ENCODE results near the gene HOXB5.

The HOXB5 gene

GRCh38 chr17:48639982-48640857 lies 46.6 kb upstream of the HOXB5 start:
- no peak for TF ChIP-seq CTCF (conservative IDR thresholded peaks at IDR 0.05; ENCODE audit: control insufficient read depth, insufficient read depth, low read depth, low read length)

GRCh38 chr17:48639136-48639535 lies 45.6 kb upstream of the HOXB5 start:
- DNase-seq (ENCODE audit: low read depth): no peak
- no peak for TF ChIP-seq CTCF (conservative IDR thresholded peaks at IDR 0.05; ENCODE audit: control insufficient read depth, insufficient read depth, low read depth, low read length)
- H3K4me3 ChIP-seq (ENCODE audit: control insufficient read depth, low read depth, low read length): no peak overlapping the region

More at GRCh38 chr17:48639982-48640857, 46.6 kb upstream of the HOXB5 start:
- no peak overlapping the region for H3K4me3 ChIP-seq (ENCODE audit: control insufficient read depth, low read depth, low read length)
- DNase-seq (ENCODE audit: low read depth): no peak

GRCh38 chr17:48637323-48638260 lies 44.0 kb upstream of the HOXB5 start:
- no peak for TF ChIP-seq CTCF (conservative IDR thresholded peaks at IDR 0.05; ENCODE audit: control insufficient read depth, insufficient read depth, low read depth, low read length)
- peak; percentile 94 for DNase-seq (ENCODE audit: low read depth)
- no peak overlapping the region for H3K4me3 ChIP-seq (ENCODE audit: control insufficient read depth, low read depth, low read length)

- peak; percentile 43 for TF ChIP-seq CTCF (conservative IDR thresholded peaks at IDR 0.05; ENCODE audit: control insufficient read depth, insufficient read depth, low read depth, low read length)
- peak; percentile 67 for DNase-seq (ENCODE audit: low read depth)
- H3K4me3 ChIP-seq (ENCODE audit: control insufficient read depth, low read depth, low read length): no peak overlapping the region
These were observed 42.8 kb upstream of the HOXB5 start for GRCh38 chr17:48636177-48637018.

- no peak for DNase-seq (ENCODE audit: low read depth)
These were observed 41.1 kb upstream of the HOXB5 start for GRCh38 chr17:48634493-48635208.

More at GRCh38 chr17:48634493-48635208, 41.1 kb upstream of the HOXB5 start:
- no peak overlapping the region for H3K4me3 ChIP-seq (ENCODE audit: control insufficient read depth, low read depth, low read length)
- TF ChIP-seq CTCF (conservative IDR thresholded peaks at IDR 0.05; ENCODE audit: control insufficient read depth, insufficient read depth, low read depth, low read length): no peak
